SK-N-SH treated with all-trans-retinoic acid at 6 μM for 48 hours (cell line): ENCODE measurements around the gene PARP1.

Source experiments
- ATAC-seq: fragments of 200-7000 bp; cut with Tn5 transposase; 3 replicates; pipeline ENCODE4 v1.9.1; 2020; ENCODE audit warnings: mild to moderate bottlenecking, moderate library complexity
- ARNTL ChIP-seq: fragments of 450-650 bp; formaldehyde crosslinking; IDR thresholded peaks from 2 replicates; pipeline ENCODE4 v1.5.0; 2020; ENCODE audit warnings: low read depth, mild to moderate bottlenecking, moderate library complexity, borderline replicate concordance
- BACH2 ChIP-seq: fragments of 250-450 bp; sonication (Bioruptor Pico); IDR thresholded peaks from 2 replicates; pipeline ENCODE4 v1.9.0; 2021; ENCODE audit warnings: mild to moderate bottlenecking, borderline replicate concordance
- CREB5 ChIP-seq: fragments of 250-450 bp; sonication (Bioruptor Pico); IDR thresholded peaks from 2 replicates; pipeline ENCODE4 v1.5.1; 2020; ENCODE audit warnings: low read depth, mild to moderate bottlenecking, moderate library complexity
- CSDC2 ChIP-seq: fragments of 250-450 bp; sonication (Bioruptor Pico); IDR thresholded peaks from 2 replicates; pipeline ENCODE4 v1.5.0; 2020; ENCODE audit warnings: mild to moderate bottlenecking, moderate library complexity
- CSRNP3 ChIP-seq: fragments of 250-450 bp; sonication (Bioruptor Pico); IDR thresholded peaks from 2 replicates; pipeline ENCODE4 v1.5.1; 2021; ENCODE audit warnings: mild to moderate bottlenecking, moderate library complexity
- ESRRG ChIP-seq: fragments of 250-450 bp; sonication (Bioruptor Pico); IDR thresholded peaks from 2 replicates; pipeline ENCODE4 v1.6.1; 2021; ENCODE audit warnings: mild to moderate bottlenecking
- GLIS3 ChIP-seq: fragments of 250-450 bp; sonication (Bioruptor Pico); IDR thresholded peaks from 2 replicates; pipeline ENCODE4 v1.5.0; 2020; ENCODE audit warnings: mild to moderate bottlenecking, moderate library complexity
- ISL1 ChIP-seq: fragments of 250-450 bp; sonication (Bioruptor Pico); IDR thresholded peaks from 2 replicates; pipeline ENCODE4 v2.1.2; 2022; ENCODE audit warnings: mild to moderate bottlenecking, moderate library complexity
- PATZ1 ChIP-seq: fragments of 250-450 bp; sonication (Bioruptor Pico); IDR thresholded peaks from 2 replicates; pipeline ENCODE4 v1.8.0; 2020; ENCODE audit warnings: mild to moderate bottlenecking, moderate library complexity, borderline replicate concordance
- POU6F1 ChIP-seq: fragments of 250-450 bp; sonication (Bioruptor Pico); IDR thresholded peaks from 2 replicates; pipeline ENCODE4 v1.8.0; 2021; ENCODE audit warnings: low read depth, mild to moderate bottlenecking, moderate library complexity, borderline replicate concordance
- SNAI2 ChIP-seq: fragments of 250-450 bp; sonication (Bioruptor Pico); IDR thresholded peaks from 2 replicates; pipeline ENCODE4 v1.5.0; 2020; ENCODE audit warnings: mild to moderate bottlenecking, moderate library complexity
- TOX ChIP-seq: fragments of 250-450 bp; sonication (Bioruptor Pico); IDR thresholded peaks from 2 replicates; pipeline ENCODE4 v1.8.0; 2021; ENCODE audit warnings: mild to moderate bottlenecking, moderate library complexity, borderline replicate concordance
- TSHZ2 ChIP-seq: fragments of 250-450 bp; sonication (Bioruptor Pico); IDR thresholded peaks from 2 replicates; pipeline ENCODE4 v1.5.0; 2020; ENCODE audit warnings: mild to moderate bottlenecking, moderate library complexity
- ZFP3 ChIP-seq: fragments of 250-450 bp; sonication (Bioruptor Pico); IDR thresholded peaks from 2 replicates; pipeline ENCODE4 v1.5.0; 2020; ENCODE audit warnings: mild to moderate bottlenecking, moderate library complexity
- ZFP30 ChIP-seq: fragments of 450-650 bp; formaldehyde crosslinking; IDR thresholded peaks from 2 replicates; pipeline ENCODE4 v1.5.0; 2022; ENCODE audit warnings: mild to moderate bottlenecking, moderate library complexity
- ZNF565 ChIP-seq: fragments of 450-650 bp; formaldehyde crosslinking; conservative IDR thresholded peaks from 2 replicates; pipeline ENCODE4 v1.5.0; 2020; ENCODE audit warnings: low read depth, mild to moderate bottlenecking, moderate library complexity
- ZNF70 ChIP-seq: fragments of 450-650 bp; formaldehyde crosslinking; IDR thresholded peaks from 2 replicates; pipeline ENCODE4 v1.5.0; 2020; ENCODE audit warnings: mild to moderate bottlenecking, moderate library complexity

The PARP1 gene

GRCh38 chr1:226376300-226376699 is 31.6 kb downstream of the PARP1 start:
- no peak for ATAC-seq
- TF ChIP-seq CSDC2 (CRISPR knock-in tag) (no peak), ESRRG (CRISPR knock-in tag) (no peak), ISL1 (CRISPR knock-in tag) (no peak), TOX (CRISPR knock-in tag) (no peak), BACH2 (CRISPR knock-in tag) (no peak), ZNF70 (no peak), SNAI2 (CRISPR knock-in tag) (no peak), ARNTL (CRISPR knock-in tag) (no peak), GLIS3 (CRISPR knock-in tag) (no peak)

GRCh38 chr1:226373376-226373775 is 34.5 kb downstream of the PARP1 start:
- no peak for TF ChIP-seq CSRNP3 (CRISPR knock-in tag)
- TF ChIP-seq TSHZ2 (CRISPR knock-in tag), result no peak
- TF ChIP-seq CSDC2 (CRISPR knock-in tag), result no peak
- no peak for TF ChIP-seq PATZ1 (CRISPR knock-in tag)
- no peak for TF ChIP-seq ZNF70
- peak; percentile 89 for ATAC-seq

GRCh38 chr1:226372885-226373284 is 35.0 kb downstream of the PARP1 start:
- TF ChIP-seq GLIS3 (CRISPR knock-in tag) (no peak), CSRNP3 (CRISPR knock-in tag) (no peak), ZNF565 (no peak), SNAI2 (CRISPR knock-in tag) (no peak), ZNF70 (no peak), ZFP30 (CRISPR knock-in tag) (no peak), POU6F1 (CRISPR knock-in tag) (no peak), CSDC2 (CRISPR knock-in tag) (no peak), PATZ1 (CRISPR knock-in tag) (no peak), TSHZ2 (CRISPR knock-in tag) (no peak), TOX (CRISPR knock-in tag) (no peak), ARNTL (CRISPR knock-in tag) (no peak), ISL1 (CRISPR knock-in tag) (no peak), BACH2 (CRISPR knock-in tag) (no peak), ZFP3 (CRISPR knock-in tag) (no peak), CREB5 (no peak), ESRRG (CRISPR knock-in tag) (no peak)

More at GRCh38 chr1:226372885-226373284, 35.0 kb downstream of the PARP1 start:
- no peak; the same call in none of the 3 replicates for ATAC-seq
